Transverse colon (tissue), 3 donors: Measurements from ENCODE around the gene TTC28.

ENCODE experiments used
- POLR2A ChIP-seq: fragments of 450-650 bp; IDR thresholded peaks from one replicate; pipeline ENCODE4 v1.6.1; 2016; ENCODE audit warnings: antibody characterized with exemption, mild to moderate bottlenecking, moderate library complexity
- TF ChIP-seq, protein P1 (sequence below), 5 experiments: fragments of 200-600 bp in 3 of 5; fragments of 450-650 bp in 2 of 5; sonication (generic) in 3 of 5; IDR thresholded peaks; 1 replicate in 2 of 5; 2 replicates in 3 of 5; pipeline ENCODE4 v1.5.1; 2016 to 2017; ENCODE audit warnings: antibody characterized with exemption in 5 of 5, inconsistent platforms in 3 of 5, mild to moderate bottlenecking in 2 of 5, moderate library complexity in 1 of 5

DNA sequence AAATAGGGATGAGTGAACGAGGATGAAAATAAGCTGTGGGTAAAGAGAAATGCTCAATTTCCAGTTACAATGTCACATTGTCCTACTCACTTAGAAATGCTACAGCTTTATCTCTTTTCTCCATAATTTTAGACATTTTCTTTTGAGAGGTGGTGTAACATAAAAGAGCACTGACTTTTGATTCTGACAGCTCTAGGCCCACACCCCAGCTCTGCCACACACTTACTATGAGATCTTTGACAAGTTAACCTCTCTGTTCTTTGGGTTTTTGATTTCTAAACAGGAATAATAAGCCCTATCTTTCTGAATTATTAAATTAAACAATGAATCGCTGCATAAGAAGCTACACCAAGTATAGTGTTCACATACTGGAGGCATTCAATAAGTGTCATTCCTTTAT is 532.2 kb downstream of the TTC28 start:
- TF ChIP-seq, protein P1, sequence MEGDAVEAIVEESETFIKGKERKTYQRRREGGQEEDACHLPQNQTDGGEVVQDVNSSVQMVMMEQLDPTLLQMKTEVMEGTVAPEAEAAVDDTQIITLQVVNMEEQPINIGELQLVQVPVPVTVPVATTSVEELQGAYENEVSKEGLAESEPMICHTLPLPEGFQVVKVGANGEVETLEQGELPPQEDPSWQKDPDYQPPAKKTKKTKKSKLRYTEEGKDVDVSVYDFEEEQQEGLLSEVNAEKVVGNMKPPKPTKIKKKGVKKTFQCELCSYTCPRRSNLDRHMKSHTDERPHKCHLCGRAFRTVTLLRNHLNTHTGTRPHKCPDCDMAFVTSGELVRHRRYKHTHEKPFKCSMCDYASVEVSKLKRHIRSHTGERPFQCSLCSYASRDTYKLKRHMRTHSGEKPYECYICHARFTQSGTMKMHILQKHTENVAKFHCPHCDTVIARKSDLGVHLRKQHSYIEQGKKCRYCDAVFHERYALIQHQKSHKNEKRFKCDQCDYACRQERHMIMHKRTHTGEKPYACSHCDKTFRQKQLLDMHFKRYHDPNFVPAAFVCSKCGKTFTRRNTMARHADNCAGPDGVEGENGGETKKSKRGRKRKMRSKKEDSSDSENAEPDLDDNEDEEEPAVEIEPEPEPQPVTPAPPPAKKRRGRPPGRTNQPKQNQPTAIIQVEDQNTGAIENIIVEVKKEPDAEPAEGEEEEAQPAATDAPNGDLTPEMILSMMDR (IDR thresholded peaks at IDR 0.05), result no peak
- no peak for TF ChIP-seq POLR2A
